ENCODE data around the gene MTA3. TPM values are rescaled to one million over a fixed set of nuclear protein-coding genes. Genes with fewer than 3 reads are reported as not detected.

MTA3 gene
- polyA plus RNA-seq, 3 donors: 2.0 to 4.5 (median 2.2) TPM

- Histone ChIP-seq H3K36me3 (replicated peaks in 1 of 2; ENCODE audit: control insufficient read depth in 1 of 2, insufficient read depth in 2 of 2, low read length in 2 of 2) (no peaks in the 10 kb centered on the region), H4K20me1 (ENCODE audit: insufficient read depth, low read length) (no peaks in the 10 kb centered on the region), H3K9me3 (replicated peaks in 1 of 2; ENCODE audit: control insufficient read depth in 1 of 2, insufficient read depth in 1 of 2, low read length in 2 of 2) (no peaks in the 10 kb centered on the region), H3K27me3 (ENCODE audit: control insufficient read depth in 2 of 2, insufficient read depth in 2 of 2, low read length in 2 of 2) (no peaks in the 10 kb centered on the region), H3K4me3 (replicated peaks in 1 of 3; ENCODE audit: low read depth in 2 of 3, low read length in 3 of 3) (no peak overlapping the region), H3K9ac (ENCODE audit: insufficient read depth, low read length, poor library complexity, severe bottlenecking) (no peak overlapping the region), H3K27ac (ENCODE audit: low read depth in 1 of 2, low read length in 2 of 2) (no peak overlapping the region), H3K4me1 (ENCODE audit: control insufficient read depth in 1 of 2, insufficient read depth in 2 of 2, low read length in 2 of 2) (peaks cover 5 to 11% of the 10 kb centered on the region in 2 donors), H3K4me2 (replicated peaks; ENCODE audit: extremely low read depth, low read length, poor library complexity, severe bottlenecking) (no peak overlapping the region), H2AFZ (ENCODE audit: insufficient read depth, low read depth, low read length, poor library complexity, severe bottlenecking) (peak overlapping the region; percentile 71), H3K79me2 (ENCODE audit: insufficient read depth, low read length) (no peaks in the 10 kb centered on the region)
- H3K27me3 Mint-ChIP-seq (ENCODE audit: low read depth in 3 of 3): peaks cover 0 to 3% (median 0%) of the 10 kb centered on the region in 3 donors
- no peak overlapping the region for H3K27ac Mint-ChIP-seq
- no peaks in the 10 kb centered on the region for H3K36me3 Mint-ChIP-seq
- no peak overlapping the region for H3K4me3 Mint-ChIP-seq
- H3K9me3 Mint-ChIP-seq: peaks cover 0 to 6% (median 0%) of the 10 kb centered on the region in 7 donors
- intact Hi-C loops (cut with micrococcal nuclease): no loop called here
- WGBS (ENCODE audit: insufficient coverage): 90% methylated on average over 4 of the region's 9 CpGs
- no peak for TF ChIP-seq CTCF (IDR thresholded peaks at IDR 0.05)
- DNase-seq: no peak
- peaks cover 13% of the 10 kb centered on the region for H3K4me1 Mint-ChIP-seq
Measured at GRCh38 chr2:42545841-42546390, 22.5 kb upstream of the MTA3 start.

- H3K27ac ChIP-seq (ENCODE audit: low read depth in 1 of 2, low read length in 2 of 2): no peak overlapping the region
- intact Hi-C loops (cut with micrococcal nuclease): no loop called here
- H3K9ac ChIP-seq (ENCODE audit: insufficient read depth, low read length, poor library complexity, severe bottlenecking): no peak overlapping the region
- TF ChIP-seq CTCF (IDR thresholded peaks at IDR 0.05): no peak
- Mint-ChIP-seq H3K27me3 (ENCODE audit: low read depth in 3 of 3) (peaks cover 0 to 3% (median 0%) of the 10 kb centered on the region in 3 donors), H3K4me3 (peak overlapping the region; percentile 16 to 70), H3K36me3 (no peaks in the 10 kb centered on the region), H3K27ac (peak overlapping the region in 1 of 7 donors; percentile 25), H3K4me1 (peaks cover 13% of the 10 kb centered on the region), H3K9me3 (peaks cover 0 to 6% (median 0%) of the 10 kb centered on the region in 7 donors)
- peak in 2 of 3 donors; percentile 12 to 16 for DNase-seq
- H3K36me3 ChIP-seq (replicated peaks in 1 of 2; ENCODE audit: control insufficient read depth in 1 of 2, insufficient read depth in 2 of 2, low read length in 2 of 2): no peaks in the 10 kb centered on the region
- H3K79me2 ChIP-seq (ENCODE audit: insufficient read depth, low read length): no peaks in the 10 kb centered on the region
- 0% methylated on average over 2 of the region's 9 CpGs for WGBS (ENCODE audit: insufficient coverage)
- no peaks in the 10 kb centered on the region for H3K9me3 ChIP-seq (replicated peaks in 1 of 2; ENCODE audit: control insufficient read depth in 1 of 2, insufficient read depth in 1 of 2, low read length in 2 of 2)
- no peaks in the 10 kb centered on the region for H3K27me3 ChIP-seq (ENCODE audit: control insufficient read depth in 2 of 2, insufficient read depth in 2 of 2, low read length in 2 of 2)
- H3K4me1 ChIP-seq (ENCODE audit: control insufficient read depth in 1 of 2, insufficient read depth in 2 of 2, low read length in 2 of 2): peaks cover 5 to 11% of the 10 kb centered on the region in 2 donors
- peak overlapping the region; percentile 71 for H2AFZ ChIP-seq (ENCODE audit: insufficient read depth, low read depth, low read length, poor library complexity, severe bottlenecking)
- peak overlapping the region; percentile 55 for H3K4me2 ChIP-seq (replicated peaks; ENCODE audit: extremely low read depth, low read length, poor library complexity, severe bottlenecking)
- peak overlapping the region in 1 of 3 experiments; percentile 47 for H3K4me3 ChIP-seq (replicated peaks in 1 of 3; ENCODE audit: low read depth in 2 of 3, low read length in 3 of 3)
- H4K20me1 ChIP-seq (ENCODE audit: insufficient read depth, low read length): no peaks in the 10 kb centered on the region
Measured at GRCh38 chr2:42547014-42547413, 21.4 kb upstream of the MTA3 start.
